Measurements from ENCODE around the gene PTPRF. TPM values are rescaled to one million over a fixed set of nuclear protein-coding genes. Genes with fewer than 3 reads are reported as not detected.

The PTPRF gene
- total RNA-seq, 1 donor from 2014 or later, result 2.9 TPM

DNA sequence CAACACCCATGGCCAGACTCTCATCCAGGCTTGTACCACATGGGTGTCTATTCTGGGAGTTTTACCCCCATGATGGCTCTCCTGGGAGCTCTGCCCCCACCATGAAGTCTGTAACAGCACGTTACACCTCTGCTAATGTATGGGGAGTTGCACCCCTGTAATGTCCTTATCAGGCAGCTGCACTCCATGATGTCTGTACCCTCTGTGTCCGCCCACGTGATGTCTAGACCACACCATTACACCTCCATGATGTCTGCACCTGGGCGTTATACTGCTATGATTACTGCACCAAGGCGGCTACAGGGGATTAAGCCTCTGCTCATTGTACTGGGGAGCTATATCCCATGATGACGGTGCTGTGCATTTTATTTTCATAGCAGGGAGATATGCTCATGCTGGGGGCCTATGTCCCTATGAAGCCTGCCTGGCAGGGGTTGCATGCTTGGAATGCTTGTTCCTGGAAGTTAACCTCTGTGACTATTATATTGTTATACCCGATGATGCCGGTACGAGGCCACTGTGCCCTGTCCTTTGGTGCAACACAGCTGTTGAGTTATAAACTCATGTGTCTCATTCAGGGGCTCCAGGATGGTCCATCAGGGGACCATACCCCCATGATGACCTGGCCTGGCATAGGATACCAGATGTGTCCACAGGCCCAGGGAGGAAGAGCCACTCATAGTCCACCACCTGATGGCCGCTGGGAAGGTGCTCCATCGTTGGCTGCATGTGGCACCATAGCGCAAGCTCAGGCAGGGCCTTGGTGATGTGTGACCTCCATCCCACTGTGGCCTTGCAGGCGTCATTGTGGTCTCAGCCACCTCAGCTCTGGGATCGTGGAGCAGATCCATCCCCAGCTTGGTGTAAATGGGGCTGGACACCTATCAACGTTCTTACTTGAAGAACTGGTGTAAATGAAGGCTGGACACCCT lies 12.1 kb downstream of the PTPRF start:
- intact Hi-C loops (cut with micrococcal nuclease), result no loop called here
- H3K4me1 ChIP-seq, result peaks cover 24% of the 10 kb centered on the region

DNA sequence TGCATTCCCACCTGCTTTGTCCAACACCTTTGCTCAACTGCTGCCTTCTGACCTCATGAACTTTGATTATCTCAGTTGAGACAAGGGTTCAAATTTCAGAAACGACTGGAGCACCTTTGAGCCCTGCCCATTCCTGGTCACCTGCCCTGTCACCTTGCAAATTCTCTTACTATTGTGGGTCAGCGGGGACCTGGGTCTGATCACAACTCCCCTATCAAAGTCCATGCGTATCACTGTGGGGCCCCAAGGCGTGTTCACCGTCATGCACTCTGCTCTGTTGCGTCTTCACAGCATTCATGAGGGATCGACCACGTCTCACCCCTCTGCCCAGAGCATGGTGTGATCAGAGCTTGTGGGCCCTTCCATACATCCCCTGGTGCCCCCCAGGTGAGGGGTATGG lies 12.9 kb downstream of the PTPRF start:
- no peak for DNase-seq

More for the DNA sequence above, 12.1 kb downstream of the PTPRF start:
- Histone ChIP-seq H3K27me3 (ENCODE audit: low read depth) (no peaks in the 10 kb centered on the region), H3K27ac (replicated peaks) (peak overlapping the region; percentile 72), H3K9me3 (replicated peaks) (no peaks in the 10 kb centered on the region), H3K4me3 (no peak overlapping the region), H3K36me3 (no peaks in the 10 kb centered on the region)
- TF ChIP-seq, protein P1, sequence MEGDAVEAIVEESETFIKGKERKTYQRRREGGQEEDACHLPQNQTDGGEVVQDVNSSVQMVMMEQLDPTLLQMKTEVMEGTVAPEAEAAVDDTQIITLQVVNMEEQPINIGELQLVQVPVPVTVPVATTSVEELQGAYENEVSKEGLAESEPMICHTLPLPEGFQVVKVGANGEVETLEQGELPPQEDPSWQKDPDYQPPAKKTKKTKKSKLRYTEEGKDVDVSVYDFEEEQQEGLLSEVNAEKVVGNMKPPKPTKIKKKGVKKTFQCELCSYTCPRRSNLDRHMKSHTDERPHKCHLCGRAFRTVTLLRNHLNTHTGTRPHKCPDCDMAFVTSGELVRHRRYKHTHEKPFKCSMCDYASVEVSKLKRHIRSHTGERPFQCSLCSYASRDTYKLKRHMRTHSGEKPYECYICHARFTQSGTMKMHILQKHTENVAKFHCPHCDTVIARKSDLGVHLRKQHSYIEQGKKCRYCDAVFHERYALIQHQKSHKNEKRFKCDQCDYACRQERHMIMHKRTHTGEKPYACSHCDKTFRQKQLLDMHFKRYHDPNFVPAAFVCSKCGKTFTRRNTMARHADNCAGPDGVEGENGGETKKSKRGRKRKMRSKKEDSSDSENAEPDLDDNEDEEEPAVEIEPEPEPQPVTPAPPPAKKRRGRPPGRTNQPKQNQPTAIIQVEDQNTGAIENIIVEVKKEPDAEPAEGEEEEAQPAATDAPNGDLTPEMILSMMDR (IDR thresholded peaks at IDR 0.05; ENCODE audit: borderline replicate concordance), result no peak
- DNase-seq, result no peak

DNA sequence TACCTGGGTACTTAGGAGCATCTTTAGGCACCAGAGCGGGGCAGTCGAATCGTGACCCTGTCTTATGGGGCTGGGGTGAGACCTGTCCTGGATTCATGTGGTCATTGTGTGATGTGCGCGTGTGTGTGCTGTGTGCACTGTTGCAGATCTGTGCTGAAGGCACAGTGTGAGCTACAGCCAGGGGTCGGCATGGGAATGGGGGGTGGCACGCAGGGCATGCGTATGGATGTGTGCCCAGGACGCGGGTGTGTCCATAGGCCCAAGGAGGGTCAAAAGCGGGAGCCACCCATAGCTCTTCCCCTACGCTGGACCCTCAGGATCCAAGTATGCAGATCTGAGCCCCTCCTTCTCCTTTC lies 14.6 kb downstream of the PTPRF start:
- no peak overlapping the region for H3K27ac ChIP-seq (replicated peaks)
- H3K9me3 ChIP-seq (replicated peaks), result no peaks in the 10 kb centered on the region
- H3K27me3 ChIP-seq (ENCODE audit: low read depth), result no peaks in the 10 kb centered on the region
- TF ChIP-seq, protein P1 (IDR thresholded peaks at IDR 0.05; ENCODE audit: borderline replicate concordance), result no peak
- H3K4me1 ChIP-seq, result peaks cover 29% of the 10 kb centered on the region
- no peaks in the 10 kb centered on the region for H3K36me3 ChIP-seq
- intact Hi-C loops (cut with micrococcal nuclease), result no loop called here
- no peak for DNase-seq
- H3K4me3 ChIP-seq, result no peak overlapping the region

More for the DNA sequence above, 12.9 kb downstream of the PTPRF start:
- Histone ChIP-seq H3K4me1 (peaks cover 24% of the 10 kb centered on the region), H3K9me3 (replicated peaks) (no peaks in the 10 kb centered on the region), H3K27ac (replicated peaks) (no peak overlapping the region), H3K27me3 (ENCODE audit: low read depth) (no peaks in the 10 kb centered on the region), H3K36me3 (no peaks in the 10 kb centered on the region), H3K4me3 (no peak overlapping the region)
- intact Hi-C loops (cut with micrococcal nuclease), result no loop called here
- TF ChIP-seq, protein P1 (IDR thresholded peaks at IDR 0.05; ENCODE audit: borderline replicate concordance), result no peak

DNA sequence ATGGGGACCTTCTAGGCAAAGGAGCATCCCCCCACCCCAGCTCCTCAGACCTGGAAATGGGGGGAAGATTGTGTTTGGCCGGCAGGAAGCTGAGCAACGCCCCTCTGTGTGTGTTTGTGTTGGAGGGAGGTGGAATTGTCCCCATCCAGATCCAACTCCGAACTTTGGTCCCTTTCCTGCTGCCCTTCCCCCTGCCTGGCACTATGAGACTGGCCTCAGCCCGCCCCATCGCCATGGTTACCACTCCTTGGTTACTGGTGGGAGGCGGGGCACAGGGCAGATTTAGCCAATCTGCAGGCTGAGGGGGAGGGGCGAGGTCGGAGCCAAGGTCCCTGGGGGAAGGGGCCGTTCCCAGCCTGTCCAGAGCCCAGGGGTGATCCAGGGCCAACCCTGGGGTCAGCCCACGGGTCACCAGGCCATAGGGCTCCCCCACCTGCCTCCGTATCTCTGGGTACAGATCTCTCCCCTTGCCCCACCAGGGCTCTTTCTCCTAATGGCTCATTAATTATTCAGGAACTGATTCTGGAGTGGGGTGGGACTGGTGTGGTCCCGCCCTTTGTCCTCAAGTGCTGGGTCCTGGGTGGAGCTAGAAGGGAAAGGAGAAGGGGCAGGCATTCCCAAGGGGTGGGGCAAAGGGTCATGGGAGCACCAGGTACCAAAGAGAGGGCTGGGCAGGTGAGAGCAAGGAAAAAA lies 15.2 kb downstream of the PTPRF start:
- DNase-seq, result no peak
- no peaks in the 10 kb centered on the region for H3K36me3 ChIP-seq
- intact Hi-C loops (cut with micrococcal nuclease), result no loop called here

DNA sequence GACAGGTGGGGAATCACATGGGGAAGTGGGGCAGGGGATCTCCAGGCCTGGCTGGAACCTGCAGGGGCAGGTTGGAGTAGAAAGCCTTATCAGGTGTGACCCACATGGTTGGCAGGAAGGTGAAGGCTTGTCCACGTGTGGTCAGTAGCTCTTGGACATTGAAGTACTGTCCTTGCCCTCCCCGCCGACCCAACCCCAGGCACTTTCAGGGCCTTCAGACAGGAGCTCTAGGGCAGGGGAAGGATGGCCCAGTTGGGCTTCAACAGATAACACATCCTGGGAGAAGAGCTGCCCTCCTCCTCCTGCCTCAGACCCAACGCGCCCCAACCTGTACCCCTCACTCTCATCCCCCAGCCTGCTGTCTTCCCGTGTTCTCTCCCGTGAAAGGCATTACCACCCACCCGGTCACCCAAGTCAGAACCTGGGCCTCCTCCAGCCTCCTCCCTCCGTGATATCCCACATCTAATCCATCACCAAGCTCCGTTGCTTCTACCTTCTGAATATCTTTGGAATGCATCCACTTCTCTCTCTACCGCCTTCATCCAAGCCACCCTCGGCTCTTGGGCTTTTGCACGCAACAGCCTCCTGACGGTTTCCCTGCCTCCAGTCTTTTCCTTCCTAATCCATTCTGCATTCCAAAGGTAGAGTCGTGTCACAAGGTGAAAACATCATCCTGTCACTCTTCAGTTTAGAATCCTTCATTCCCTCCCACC lies 15.9 kb downstream of the PTPRF start:
- TF ChIP-seq, protein P1 (IDR thresholded peaks at IDR 0.05; ENCODE audit: borderline replicate concordance), result no peak

More for the DNA sequence above, 15.2 kb downstream of the PTPRF start:
- Histone ChIP-seq H3K27ac (replicated peaks) (no peak overlapping the region), H3K9me3 (replicated peaks) (no peaks in the 10 kb centered on the region), H3K27me3 (ENCODE audit: low read depth) (no peaks in the 10 kb centered on the region), H3K4me1 (peaks cover 30% of the 10 kb centered on the region), H3K4me3 (no peak overlapping the region)
- TF ChIP-seq, protein P1 (IDR thresholded peaks at IDR 0.05; ENCODE audit: borderline replicate concordance), result no peak

More for the DNA sequence above, 15.9 kb downstream of the PTPRF start:
- no peak overlapping the region for H3K27ac ChIP-seq (replicated peaks)
- no peaks in the 10 kb centered on the region for H3K27me3 ChIP-seq (ENCODE audit: low read depth)
- no peaks in the 10 kb centered on the region for H3K9me3 ChIP-seq (replicated peaks)
- H3K4me1 ChIP-seq, result peaks cover 24% of the 10 kb centered on the region
- no peak for DNase-seq
- H3K36me3 ChIP-seq, result no peaks in the 10 kb centered on the region
- H3K4me3 ChIP-seq, result no peak overlapping the region
- intact Hi-C loops (cut with micrococcal nuclease), result no loop called here
